Measurements from ENCODE around the gene EPX.

- TF ChIP-seq CTCF (IDR thresholded peaks at IDR 0.05) (no peak), POLR2A (IDR thresholded peaks at IDR 0.05) (no peak)
These were observed 10.3 kb downstream of the EPX start for GRCh38 chr17:58202859-58203258.
